Vagina (tissue), 2 donors: Measurements from ENCODE around the gene EML4. TPM values are rescaled to one million over a fixed set of nuclear protein-coding genes. Genes with fewer than 3 reads are reported as not detected.

Experiments used
- DNase-seq, 2 donors: peaks; one replicate each; pipeline ENCODE4 v3.0.0-alpha.2; 2017; ENCODE audit errors: extremely low spot score in 2 of 2
- H3K27ac ChIP-seq: fragments of 200-600 bp; sonication (generic); one replicate; pipeline ENCODE4 v1.5.1; 2019
- H3K27me3 ChIP-seq: fragments of 200-600 bp; sonication (generic); one replicate; pipeline ENCODE4 v1.5.1; 2019
- H3K36me3 ChIP-seq, 2 donors: fragments of 200-600 bp; sonication (generic); one replicate each; pipeline ENCODE4 v1.5.1; 2017 to 2019
- H3K4me1 ChIP-seq: fragments of 200-600 bp; sonication (generic); one replicate; pipeline ENCODE4 v1.5.1; 2019
- H3K4me3 ChIP-seq, 2 donors: fragments of 200-600 bp; sonication (generic); 1 replicate in 1 of 2; 2 replicates in 1 of 2; pipeline ENCODE4 v1.5.1; 2016 to 2019
- H3K9me3 ChIP-seq: fragments of 200-600 bp; sonication (generic); one replicate; pipeline ENCODE4 v1.5.1; 2019
- POLR2A ChIP-seq, 2 donors: fragments of 450-650 bp; IDR thresholded peaks; one replicate each; pipeline ENCODE4 v1.6.1; 2017; ENCODE audit warnings: antibody characterized with exemption in 2 of 2, mild to moderate bottlenecking in 2 of 2, moderate library complexity in 2 of 2
- POLR2AphosphoS5 ChIP-seq, 2 donors: sonication (generic); formaldehyde crosslinking; IDR thresholded peaks; one replicate each; pipeline ENCODE4 v1.9.0; 2017; ENCODE audit warnings: antibody characterized with exemption in 2 of 2, mild to moderate bottlenecking in 2 of 2, low read depth in 1 of 2; ENCODE audit not compliant: insufficient read depth in 1 of 2
- intact Hi-C: fragments of 100-400 bp; cut with DNase I; formaldehyde crosslinking; loops from one replicate; pipeline ENCODE4 v1.15.1; 2023
- total RNA-seq: library from RNA; depleted of rRNA; stranded (reverse); fragments of >200 nt; gene quantifications from one replicate; pipeline ENCODE4 v1.2.3, GENCODE V29; 2016
- TF ChIP-seq, protein P1 (sequence below), 3 experiments: fragments of 450-650 bp in 2 of 3; fragments of 200-600 bp in 1 of 3; sonication (generic) in 1 of 3; IDR thresholded peaks; one replicate each; pipeline ENCODE4 v1.5.1; 2017 to 2019; ENCODE audit warnings: antibody characterized with exemption in 3 of 3, mild to moderate bottlenecking in 2 of 3, moderate library complexity in 2 of 3

The EML4 gene
- total RNA-seq, 1 donor from 2014 or later: 26.0 TPM

DNA sequence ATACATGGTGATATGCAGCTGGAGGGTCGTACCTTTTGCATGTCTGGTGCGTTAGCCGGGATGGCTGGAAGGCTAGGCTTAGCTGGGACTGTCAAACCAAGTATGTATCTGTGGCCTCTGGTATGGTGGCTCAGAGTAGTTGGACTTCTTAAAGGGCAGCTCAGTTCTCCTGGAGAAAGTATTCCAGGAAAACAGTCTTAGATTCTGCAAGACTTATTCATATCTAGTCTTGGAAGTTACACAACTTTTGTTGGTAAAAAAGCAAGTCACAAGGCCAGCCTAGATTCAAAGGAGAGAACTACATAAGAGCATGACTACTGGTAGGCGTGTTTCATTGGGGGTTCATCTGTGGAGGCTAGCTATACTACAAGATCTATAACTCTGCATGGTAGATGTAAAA is 45.5 kb downstream of the EML4 start:
- Histone ChIP-seq H3K4me3 (no peak overlapping the region), H3K4me1 (no peaks in the 10 kb centered on the region), H3K27ac (no peak overlapping the region), H3K9me3 (no peaks in the 10 kb centered on the region), H3K27me3 (no peaks in the 10 kb centered on the region), H3K36me3 (no peaks in the 10 kb centered on the region)
- no peak for DNase-seq
- intact Hi-C loops: no loop called here
- no peak for TF ChIP-seq POLR2A (IDR thresholded peaks at IDR 0.05)
- TF ChIP-seq, protein P1, sequence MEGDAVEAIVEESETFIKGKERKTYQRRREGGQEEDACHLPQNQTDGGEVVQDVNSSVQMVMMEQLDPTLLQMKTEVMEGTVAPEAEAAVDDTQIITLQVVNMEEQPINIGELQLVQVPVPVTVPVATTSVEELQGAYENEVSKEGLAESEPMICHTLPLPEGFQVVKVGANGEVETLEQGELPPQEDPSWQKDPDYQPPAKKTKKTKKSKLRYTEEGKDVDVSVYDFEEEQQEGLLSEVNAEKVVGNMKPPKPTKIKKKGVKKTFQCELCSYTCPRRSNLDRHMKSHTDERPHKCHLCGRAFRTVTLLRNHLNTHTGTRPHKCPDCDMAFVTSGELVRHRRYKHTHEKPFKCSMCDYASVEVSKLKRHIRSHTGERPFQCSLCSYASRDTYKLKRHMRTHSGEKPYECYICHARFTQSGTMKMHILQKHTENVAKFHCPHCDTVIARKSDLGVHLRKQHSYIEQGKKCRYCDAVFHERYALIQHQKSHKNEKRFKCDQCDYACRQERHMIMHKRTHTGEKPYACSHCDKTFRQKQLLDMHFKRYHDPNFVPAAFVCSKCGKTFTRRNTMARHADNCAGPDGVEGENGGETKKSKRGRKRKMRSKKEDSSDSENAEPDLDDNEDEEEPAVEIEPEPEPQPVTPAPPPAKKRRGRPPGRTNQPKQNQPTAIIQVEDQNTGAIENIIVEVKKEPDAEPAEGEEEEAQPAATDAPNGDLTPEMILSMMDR (IDR thresholded peaks at IDR 0.05): no peak
- TF ChIP-seq POLR2AphosphoS5 (IDR thresholded peaks at IDR 0.05; ENCODE audit: insufficient read depth in 1 of 2, low read depth in 1 of 2): no peak

DNA sequence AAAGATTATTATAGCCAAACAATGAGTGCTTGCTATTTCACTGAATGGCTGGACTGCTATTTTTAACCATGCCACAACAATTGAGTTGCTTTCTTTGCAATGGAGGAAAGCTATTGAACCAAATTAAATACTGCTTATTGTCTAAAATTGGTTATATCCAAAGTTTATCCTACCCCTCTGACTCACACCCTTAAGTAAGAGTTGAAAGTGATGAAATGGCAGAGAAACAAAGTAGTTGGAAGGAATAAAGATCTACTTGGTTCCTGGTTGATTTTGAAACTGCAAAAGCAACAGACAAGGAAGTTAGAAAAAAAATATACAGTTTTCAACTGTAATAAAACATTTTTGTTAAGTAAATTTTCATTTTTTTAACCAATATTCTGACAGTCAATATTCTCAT is 47.5 kb downstream of the EML4 start:
- no peak overlapping the region for H3K27ac ChIP-seq
- intact Hi-C loops: no loop called here

GRCh38 chr2:42217307-42217706 is 48.2 kb downstream of the EML4 start:
- Histone ChIP-seq H3K4me3 (no peak overlapping the region), H3K36me3 (no peaks in the 10 kb centered on the region), H3K4me1 (no peaks in the 10 kb centered on the region), H3K27me3 (no peaks in the 10 kb centered on the region), H3K9me3 (no peaks in the 10 kb centered on the region), H3K27ac (no peak overlapping the region)
- intact Hi-C loops: no loop called here
- no peak for DNase-seq
- TF ChIP-seq POLR2AphosphoS5 (IDR thresholded peaks at IDR 0.05; ENCODE audit: insufficient read depth in 1 of 2, low read depth in 1 of 2): no peak
- TF ChIP-seq, protein P1 (IDR thresholded peaks at IDR 0.05): no peak
- TF ChIP-seq POLR2A (IDR thresholded peaks at IDR 0.05): no peak

More for the DNA sequence above, 47.5 kb downstream of the EML4 start:
- H3K27me3 ChIP-seq: no peaks in the 10 kb centered on the region
- H3K36me3 ChIP-seq: no peaks in the 10 kb centered on the region
- no peak overlapping the region for H3K4me3 ChIP-seq
- no peak for DNase-seq
- H3K9me3 ChIP-seq: no peaks in the 10 kb centered on the region
- no peaks in the 10 kb centered on the region for H3K4me1 ChIP-seq
- TF ChIP-seq POLR2AphosphoS5 (IDR thresholded peaks at IDR 0.05; ENCODE audit: insufficient read depth in 1 of 2, low read depth in 1 of 2): no peak
- TF ChIP-seq, protein P1 (IDR thresholded peaks at IDR 0.05): no peak
- no peak for TF ChIP-seq POLR2A (IDR thresholded peaks at IDR 0.05)

GRCh38 chr2:42217914-42218313 is 48.8 kb downstream of the EML4 start:
- DNase-seq: no peak
- no peaks in the 10 kb centered on the region for H3K9me3 ChIP-seq
- no peak overlapping the region for H3K4me3 ChIP-seq
- intact Hi-C loops: no loop called here
- peaks cover 5% of the 10 kb centered on the region for H3K4me1 ChIP-seq
- no peaks in the 10 kb centered on the region for H3K27me3 ChIP-seq
- H3K27ac ChIP-seq: no peak overlapping the region
- TF ChIP-seq POLR2A (IDR thresholded peaks at IDR 0.05): no peak
- TF ChIP-seq, protein P1 (IDR thresholded peaks at IDR 0.05): no peak
- no peak for TF ChIP-seq POLR2AphosphoS5 (IDR thresholded peaks at IDR 0.05; ENCODE audit: insufficient read depth in 1 of 2, low read depth in 1 of 2)
- H3K36me3 ChIP-seq: no peaks in the 10 kb centered on the region

DNA sequence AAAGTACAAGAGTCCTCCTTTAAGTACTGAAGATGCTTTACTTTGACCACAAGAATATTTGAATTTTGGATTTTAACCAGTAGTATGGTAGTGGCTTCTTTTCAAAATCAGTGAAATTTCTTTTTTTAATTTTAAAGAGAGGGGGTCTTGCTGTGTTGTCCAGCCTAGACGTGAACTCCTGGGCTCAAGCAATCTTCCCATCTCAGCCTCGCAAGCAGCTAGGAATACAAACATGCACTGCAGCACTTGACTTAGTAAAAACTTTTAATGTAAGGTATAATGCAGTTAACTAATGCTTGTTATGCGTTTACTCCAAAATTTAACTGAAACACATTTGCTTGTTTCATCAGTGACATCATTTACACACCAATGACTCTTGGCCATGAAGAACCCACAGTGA is 49.6 kb downstream of the EML4 start:
- Histone ChIP-seq H3K27me3 (no peaks in the 10 kb centered on the region), H3K36me3 (no peaks in the 10 kb centered on the region), H3K27ac (no peak overlapping the region), H3K9me3 (no peaks in the 10 kb centered on the region), H3K4me1 (peaks cover 13% of the 10 kb centered on the region), H3K4me3 (no peak overlapping the region)
- TF ChIP-seq POLR2AphosphoS5 (IDR thresholded peaks at IDR 0.05; ENCODE audit: insufficient read depth in 1 of 2, low read depth in 1 of 2) (no peak), POLR2A (IDR thresholded peaks at IDR 0.05) (no peak)
- TF ChIP-seq, protein P1 (IDR thresholded peaks at IDR 0.05): no peak
- no peak for DNase-seq
- intact Hi-C loops: no loop called here
